ENCODE data around the gene DDTL. TPM values are rescaled to one million over a fixed set of nuclear protein-coding genes. Genes with fewer than 3 reads are reported as not detected.

Gene DDTL
- total and polyA plus RNA-seq, 2 of the 4 experiments (the other 2 are of a cell fraction) = 0.36 to 1.5 TPM

DNA sequence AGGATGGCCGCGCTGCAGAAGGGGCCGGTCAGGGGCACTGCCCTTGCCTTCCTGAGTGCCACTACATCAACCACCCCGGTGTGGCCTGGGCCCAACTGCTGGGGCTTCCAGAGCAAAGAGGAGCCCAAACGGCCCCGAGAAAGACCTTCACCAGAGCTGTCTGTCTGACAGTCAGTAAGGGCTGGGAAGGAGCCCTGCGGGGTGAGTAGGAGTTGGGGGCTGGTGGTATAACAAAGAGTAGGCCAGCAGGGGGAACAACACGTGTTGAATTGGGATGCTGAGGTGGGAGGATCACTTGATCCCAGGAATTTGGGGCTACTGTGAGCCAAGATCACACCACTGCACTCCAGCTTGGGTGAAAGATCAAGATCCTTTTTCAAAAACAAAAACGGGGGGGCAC lies 34.6 kb downstream of the DDTL start:
- no peak overlapping the region for H3K56ac ChIP-seq (ENCODE audit: extremely low read depth, insufficient read depth, low read length)
- in situ Hi-C loops (cut with MboI; ENCODE audit: low sequenced_read_pairs) = no loop called here
- dilution Hi-C loops (cut with HindIII; ENCODE audit: low sequenced_read_pairs, unreplicated experiment) = no loop called here
- no peaks in the 10 kb centered on the region for H3K4me1 ChIP-seq (ENCODE audit: control insufficient read depth, insufficient read depth, low read length)
- intact Hi-C loops (cut with micrococcal nuclease) = no loop called here
- no peak overlapping the region for H3K4me3 ChIP-seq (ENCODE audit: insufficient read depth, low read depth, low read length)
- no peak overlapping the region for H2AK9ac ChIP-seq (replicated peaks; ENCODE audit: low read depth, low read length, poor library complexity)
- no peak overlapping the region for H4K5ac ChIP-seq (ENCODE audit: low read depth, low read length)
- H2BK15ac ChIP-seq (ENCODE audit: low read depth, low read length) = no peak overlapping the region
- WGBS, 2 experiments (ENCODE audit: extremely low coverage in 2 of 2, insufficient read length in 1 of 2) = 43% methylated on average over 2 of the region's 9 CpGs; no CpG with 5 or more reads in 1 of the 2 experiments
- H2BK20ac ChIP-seq (ENCODE audit: low read depth, low read length) = no peak overlapping the region
- no TSS peak for BruUV-seq (replicated peaks)
- POLR2A ChIA-PET (ENCODE audit: unreplicated experiment) = no interaction called here
- no peak overlapping the region for H2BK5ac ChIP-seq (ENCODE audit: low read depth, low read length, poor library complexity, severe bottlenecking)
- H3K79me1 ChIP-seq (ENCODE audit: low read depth in 1 of 2, low read length in 2 of 2) = no peaks in the 10 kb centered on the region
- no peak overlapping the region for H3K9ac ChIP-seq (ENCODE audit: low read depth, low read length)
- no peak overlapping the region for H2AK5ac ChIP-seq (ENCODE audit: low read depth, low read length)
- DNase-seq (no peak), ATAC-seq (ENCODE audit: low read depth) (no peak)
- no peaks in the 10 kb centered on the region for H4K20me1 ChIP-seq (ENCODE audit: insufficient read depth, low read length)
- H3K9me3 ChIP-seq (ENCODE audit: control insufficient read depth, insufficient read depth, low read length) = no peaks in the 10 kb centered on the region
- H3K4me2 ChIP-seq (ENCODE audit: low read depth, low read length) = no peak overlapping the region
- H3K18ac ChIP-seq (ENCODE audit: low read depth, low read length) = no peak overlapping the region
- no peak overlapping the region for H2BK120ac ChIP-seq (ENCODE audit: low read depth, low read length)
- no peak overlapping the region for H2AFZ ChIP-seq (replicated peaks; ENCODE audit: low read length, poor library complexity)
- TF ChIP-seq CHD1 (IDR thresholded peaks at IDR 0.05; ENCODE audit: low read depth, low read length) (no peak), MAZ (IDR thresholded peaks at IDR 0.05; ENCODE audit: borderline replicate concordance, low read depth, low read length) (no peak), SMC3 (IDR thresholded peaks at IDR 0.05; ENCODE audit: low read depth, low read length) (no peak), RCOR1 (IDR thresholded peaks at IDR 0.05; ENCODE audit: insufficient replicate concordance, low read length) (no peak)
- H3K14ac ChIP-seq (replicated peaks; ENCODE audit: low read depth, low read length) = no peak overlapping the region
- no peak overlapping the region for H3K23ac ChIP-seq (ENCODE audit: low read depth, low read length)
- no peak overlapping the region for H4K8ac ChIP-seq (ENCODE audit: low read depth in 2 of 2, low read length in 2 of 2)
- no peaks in the 10 kb centered on the region for H3K36me3 ChIP-seq (ENCODE audit: control insufficient read depth, insufficient read depth, low read length)
- H3K27me3 ChIP-seq (ENCODE audit: control insufficient read depth, insufficient read depth, low read length) = no peaks in the 10 kb centered on the region; the same call in 1 of the 2 replicates
- CTCF ChIA-PET = no interaction called here
- no peak overlapping the region for H4K91ac ChIP-seq (ENCODE audit: insufficient read depth, low read depth, low read length)
- H3K4ac ChIP-seq (ENCODE audit: low read depth, low read length) = no peak overlapping the region
- H3K27ac ChIP-seq (ENCODE audit: insufficient read depth, low read length) = no peak overlapping the region
- H3K9me1 ChIP-seq (ENCODE audit: insufficient read depth, low read length) = no peaks in the 10 kb centered on the region

Measured in IMR-90 (cell line).